Measurements from ENCODE around the gene DNAH14.
"Not testable (repeated sequence)": the region's sequence is repeated elsewhere in the genome, so short reads cannot be mapped to it uniquely, and the experiment has no call there.

Gene DNAH14

GRCh38 chr1:225147791-225148190, 218.3 kb downstream of the DNAH14 start:
- not testable (repeated sequence) for H3K27me3 Mint-ChIP-seq; ATAC-seq (replicated peaks; ENCODE audit: extremely low read depth, poor library complexity, severe bottlenecking); H3K4me1 Mint-ChIP-seq; H3K27ac Mint-ChIP-seq (ENCODE audit: low read depth); H3K36me3 Mint-ChIP-seq (ENCODE audit: insufficient read depth); H3K4me3 Mint-ChIP-seq; H3K9me3 Mint-ChIP-seq; DNase-seq (ENCODE audit: low spot score in 2 of 2)

GRCh38 chr1:225152061-225152460, 222.6 kb downstream of the DNAH14 start:
- Mint-ChIP-seq H3K9me3 (no peaks in the 10 kb centered on the region), H3K4me1 (no peaks in the 10 kb centered on the region), H3K27me3 (no peaks in the 10 kb centered on the region), H3K27ac (ENCODE audit: low read depth) (no peak overlapping the region), H3K4me3 (no peak overlapping the region), H3K36me3 (ENCODE audit: insufficient read depth) (no peaks in the 10 kb centered on the region)
- DNase-seq (ENCODE audit: low spot score in 2 of 2) (no peak), ATAC-seq (replicated peaks; ENCODE audit: extremely low read depth, poor library complexity, severe bottlenecking) (no peak)

DNA sequence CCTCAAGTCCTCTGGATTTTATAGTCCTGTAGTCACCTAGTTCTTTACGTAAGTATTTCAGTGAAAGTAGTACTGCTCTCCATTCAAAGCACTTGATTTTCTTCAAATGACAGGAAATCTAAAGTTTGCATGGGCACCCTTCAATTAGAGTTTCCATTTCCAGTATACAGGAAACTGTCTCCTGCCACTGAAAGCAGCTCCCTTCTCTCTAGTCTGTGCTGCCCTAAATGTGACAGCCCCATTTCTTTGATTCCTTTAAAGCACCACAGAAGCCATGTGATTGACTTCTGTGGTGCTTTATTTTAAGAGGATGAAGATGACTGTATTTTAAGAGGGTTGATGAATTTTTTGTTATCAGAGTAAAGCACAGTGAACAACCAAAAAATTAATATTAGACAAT, 226.1 kb downstream of the DNAH14 start:
- Mint-ChIP-seq H3K4me1 (no peaks in the 10 kb centered on the region), H3K27me3 (no peaks in the 10 kb centered on the region), H3K4me3 (no peak overlapping the region), H3K36me3 (ENCODE audit: insufficient read depth) (no peaks in the 10 kb centered on the region), H3K9me3 (no peaks in the 10 kb centered on the region), H3K27ac (ENCODE audit: low read depth) (no peak overlapping the region)
- ATAC-seq (replicated peaks; ENCODE audit: extremely low read depth, poor library complexity, severe bottlenecking) (no peak), DNase-seq (ENCODE audit: low spot score in 2 of 2) (no peak)

GRCh38 chr1:225156254-225156653, 226.8 kb downstream of the DNAH14 start:
- ATAC-seq (replicated peaks; ENCODE audit: extremely low read depth, poor library complexity, severe bottlenecking) (no peak), DNase-seq (ENCODE audit: low spot score in 2 of 2) (no peak)
- no peak overlapping the region for H3K27ac Mint-ChIP-seq (ENCODE audit: low read depth)
- no peaks in the 10 kb centered on the region for H3K27me3 Mint-ChIP-seq
- H3K4me1 Mint-ChIP-seq: no peaks in the 10 kb centered on the region
- H3K9me3 Mint-ChIP-seq: no peaks in the 10 kb centered on the region
- no peak overlapping the region for H3K4me3 Mint-ChIP-seq
- H3K36me3 Mint-ChIP-seq (ENCODE audit: insufficient read depth): no peaks in the 10 kb centered on the region

GRCh38 chr1:225158291-225158690, 228.8 kb downstream of the DNAH14 start:
- no peak overlapping the region for H3K4me3 Mint-ChIP-seq
- ATAC-seq (replicated peaks; ENCODE audit: extremely low read depth, poor library complexity, severe bottlenecking): no peak

GRCh38 chr1:225159793-225160192, 230.3 kb downstream of the DNAH14 start:
- DNase-seq (ENCODE audit: low spot score in 2 of 2): no peak
- ATAC-seq (replicated peaks; ENCODE audit: extremely low read depth, poor library complexity, severe bottlenecking): no peak
- Mint-ChIP-seq H3K4me3 (no peak overlapping the region), H3K27me3 (peaks cover 31% of the 10 kb centered on the region), H3K4me1 (no peaks in the 10 kb centered on the region), H3K36me3 (ENCODE audit: insufficient read depth) (no peaks in the 10 kb centered on the region), H3K27ac (ENCODE audit: low read depth) (no peak overlapping the region), H3K9me3 (no peaks in the 10 kb centered on the region)

More at GRCh38 chr1:225158291-225158690, 228.8 kb downstream of the DNAH14 start:
- no peaks in the 10 kb centered on the region for H3K36me3 Mint-ChIP-seq (ENCODE audit: insufficient read depth)
- peaks cover 16% of the 10 kb centered on the region for H3K27me3 Mint-ChIP-seq
- no peaks in the 10 kb centered on the region for H3K9me3 Mint-ChIP-seq
- H3K4me1 Mint-ChIP-seq: no peaks in the 10 kb centered on the region
- H3K27ac Mint-ChIP-seq (ENCODE audit: low read depth): no peak overlapping the region
- DNase-seq (ENCODE audit: low spot score in 2 of 2): no peak

DNA sequence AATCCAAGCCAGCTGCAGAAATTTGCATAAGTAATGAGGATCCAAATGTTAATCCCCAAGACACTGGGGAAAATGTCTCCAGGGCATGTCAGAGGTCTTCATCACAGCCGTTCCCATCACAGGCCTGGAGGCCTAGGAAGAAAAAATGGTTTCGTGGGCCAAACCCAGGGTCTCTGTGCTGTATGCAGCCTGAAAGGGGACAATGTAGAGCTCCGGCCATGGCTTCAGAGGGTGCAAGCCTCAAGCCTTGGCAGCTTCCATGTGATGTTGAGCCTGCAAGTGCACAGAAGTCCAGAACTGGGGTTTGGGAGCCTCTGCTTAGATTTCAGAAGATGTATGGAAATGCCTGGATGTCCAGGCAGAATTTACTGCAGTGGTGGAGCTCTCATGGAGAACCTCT, 247.9 kb downstream of the DNAH14 start:
- Mint-ChIP-seq H3K27me3 (peaks cover 41% of the 10 kb centered on the region), H3K9me3 (peaks cover 36% of the 10 kb centered on the region)
- not testable (repeated sequence) for H3K4me1 Mint-ChIP-seq; H3K4me3 Mint-ChIP-seq; ATAC-seq (replicated peaks; ENCODE audit: extremely low read depth, poor library complexity, severe bottlenecking); DNase-seq (ENCODE audit: low spot score in 2 of 2); H3K27ac Mint-ChIP-seq (ENCODE audit: low read depth); H3K36me3 Mint-ChIP-seq (ENCODE audit: insufficient read depth)

- no peak overlapping the region for H3K27ac Mint-ChIP-seq (ENCODE audit: low read depth)
- no peak for ATAC-seq (replicated peaks; ENCODE audit: extremely low read depth, poor library complexity, severe bottlenecking)
- no peaks in the 10 kb centered on the region for H3K4me1 Mint-ChIP-seq
- H3K36me3 Mint-ChIP-seq (ENCODE audit: insufficient read depth): no peaks in the 10 kb centered on the region
- H3K9me3 Mint-ChIP-seq: peaks cover 36% of the 10 kb centered on the region
- no peak for DNase-seq (ENCODE audit: low spot score in 2 of 2)
- H3K27me3 Mint-ChIP-seq: peaks cover 61% of the 10 kb centered on the region
- H3K4me3 Mint-ChIP-seq: no peak overlapping the region
Measured at GRCh38 chr1:225179686-225180085, 250.2 kb downstream of the DNAH14 start.

- Mint-ChIP-seq H3K4me1 (no peaks in the 10 kb centered on the region), H3K4me3 (no peak overlapping the region), H3K27me3 (peaks cover 55% of the 10 kb centered on the region), H3K36me3 (ENCODE audit: insufficient read depth) (no peaks in the 10 kb centered on the region), H3K9me3 (peaks cover 24% of the 10 kb centered on the region), H3K27ac (ENCODE audit: low read depth) (no peak overlapping the region)
- ATAC-seq (replicated peaks; ENCODE audit: extremely low read depth, poor library complexity, severe bottlenecking) (no peak), DNase-seq (ENCODE audit: low spot score in 2 of 2) (no peak)
Measured at GRCh38 chr1:225182716-225183115, 253.2 kb downstream of the DNAH14 start.

- DNase-seq (ENCODE audit: low spot score in 2 of 2) (no peak), ATAC-seq (replicated peaks; ENCODE audit: extremely low read depth, poor library complexity, severe bottlenecking) (no peak)
- no peaks in the 10 kb centered on the region for H3K36me3 Mint-ChIP-seq (ENCODE audit: insufficient read depth)
- H3K4me1 Mint-ChIP-seq: no peaks in the 10 kb centered on the region
- peaks cover 41% of the 10 kb centered on the region for H3K27me3 Mint-ChIP-seq
- no peak overlapping the region for H3K27ac Mint-ChIP-seq (ENCODE audit: low read depth)
- H3K4me3 Mint-ChIP-seq: no peak overlapping the region
- H3K9me3 Mint-ChIP-seq: peaks cover 24% of the 10 kb centered on the region
Measured at GRCh38 chr1:225191199-225191753, 261.8 kb downstream of the DNAH14 start.

- H3K36me3 Mint-ChIP-seq (ENCODE audit: insufficient read depth): no peaks in the 10 kb centered on the region
- ATAC-seq (replicated peaks; ENCODE audit: extremely low read depth, poor library complexity, severe bottlenecking) (no peak), DNase-seq (ENCODE audit: low spot score in 2 of 2) (no peak)
- no peak overlapping the region for H3K27ac Mint-ChIP-seq (ENCODE audit: low read depth)
- no peaks in the 10 kb centered on the region for H3K4me1 Mint-ChIP-seq
- H3K27me3 Mint-ChIP-seq: peaks cover 31% of the 10 kb centered on the region
- no peak overlapping the region for H3K4me3 Mint-ChIP-seq
- H3K9me3 Mint-ChIP-seq: no peaks in the 10 kb centered on the region
Measured at GRCh38 chr1:225201447-225201846, 272.0 kb downstream of the DNAH14 start.

- no peak overlapping the region for H3K27ac Mint-ChIP-seq (ENCODE audit: low read depth)
- no peaks in the 10 kb centered on the region for H3K4me1 Mint-ChIP-seq
- ATAC-seq (replicated peaks; ENCODE audit: extremely low read depth, poor library complexity, severe bottlenecking) (no peak), DNase-seq (ENCODE audit: low spot score in 2 of 2) (no peak)
- no peak overlapping the region for H3K4me3 Mint-ChIP-seq
- no peaks in the 10 kb centered on the region for H3K36me3 Mint-ChIP-seq (ENCODE audit: insufficient read depth)
- H3K27me3 Mint-ChIP-seq: peaks cover 55% of the 10 kb centered on the region
- peaks cover 11% of the 10 kb centered on the region for H3K9me3 Mint-ChIP-seq
Measured at GRCh38 chr1:225207791-225208190, 278.3 kb downstream of the DNAH14 start.

- ATAC-seq (replicated peaks; ENCODE audit: extremely low read depth, poor library complexity, severe bottlenecking) (no peak), DNase-seq (ENCODE audit: low spot score in 2 of 2) (no peak)
- Mint-ChIP-seq H3K9me3 (peaks cover 11% of the 10 kb centered on the region), H3K36me3 (ENCODE audit: insufficient read depth) (no peaks in the 10 kb centered on the region), H3K4me1 (no peaks in the 10 kb centered on the region), H3K4me3 (no peak overlapping the region), H3K27ac (ENCODE audit: low read depth) (no peak overlapping the region), H3K27me3 (peaks cover 48% of the 10 kb centered on the region)
Measured at GRCh38 chr1:225209153-225209552, 279.7 kb downstream of the DNAH14 start.

GRCh38 chr1:225210180-225210579, 280.7 kb downstream of the DNAH14 start:
- Mint-ChIP-seq H3K9me3 (peaks cover 11% of the 10 kb centered on the region), H3K27me3 (peaks cover 56% of the 10 kb centered on the region)
- not testable (repeated sequence) for ATAC-seq (replicated peaks; ENCODE audit: extremely low read depth, poor library complexity, severe bottlenecking); H3K4me3 Mint-ChIP-seq; DNase-seq (ENCODE audit: low spot score in 2 of 2); H3K36me3 Mint-ChIP-seq (ENCODE audit: insufficient read depth); H3K4me1 Mint-ChIP-seq; H3K27ac Mint-ChIP-seq (ENCODE audit: low read depth)

Measured in central memory CD8-positive, alpha-beta T cell (primary cell).